Measurements from ENCODE around the gene MLH3.
"Not testable (repeated sequence)": the region's sequence is repeated elsewhere in the genome, so short reads cannot be mapped to it uniquely, and the experiment has no call there.

MLH3 gene

GRCh38 chr14:75001899-75002298 is 49.4 kb downstream of the MLH3 start:
- peak overlapping the region; percentile 77 for H3K4me3 ChIP-seq (ENCODE audit: low read depth, low read length)
- no peak for DNase-seq (ENCODE audit: low read depth)

GRCh38 chr14:75001261-75001660 is 50.0 kb downstream of the MLH3 start:
- H3K4me3 ChIP-seq (ENCODE audit: low read depth, low read length) = no peak overlapping the region
- no peak for DNase-seq (ENCODE audit: low read depth)

GRCh38 chr14:74995781-74996180 is 55.5 kb downstream of the MLH3 start:
- H3K4me3 ChIP-seq (ENCODE audit: low read depth, low read length); DNase-seq (ENCODE audit: low read depth): not testable (repeated sequence)

- not testable (repeated sequence) for DNase-seq (ENCODE audit: low read depth)
Observed at GRCh38 chr14:74994182-74994581, 57.1 kb downstream of the MLH3 start.

GRCh38 chr14:74988993-74989392 is 62.3 kb downstream of the MLH3 start:
- no peak for DNase-seq (ENCODE audit: low read depth)

More at GRCh38 chr14:74994182-74994581, 57.1 kb downstream of the MLH3 start:
- H3K4me3 ChIP-seq (ENCODE audit: low read depth, low read length) = not testable (repeated sequence)

GRCh38 chr14:74988131-74988530 is 63.1 kb downstream of the MLH3 start:
- no peak overlapping the region for H3K4me3 ChIP-seq (ENCODE audit: low read depth, low read length)

More at GRCh38 chr14:74988993-74989392, 62.3 kb downstream of the MLH3 start:
- H3K4me3 ChIP-seq (ENCODE audit: low read depth, low read length) = no peak overlapping the region

GRCh38 chr14:74985806-74986205 is 65.5 kb downstream of the MLH3 start:
- H3K4me3 ChIP-seq (ENCODE audit: low read depth, low read length) = no peak overlapping the region
- no peak for DNase-seq (ENCODE audit: low read depth)

More at GRCh38 chr14:74988131-74988530, 63.1 kb downstream of the MLH3 start:
- DNase-seq (ENCODE audit: low read depth) = peak; percentile 58

GRCh38 chr14:74985028-74985310 is 66.3 kb downstream of the MLH3 start:
- DNase-seq (ENCODE audit: low read depth) = no peak

GRCh38 chr14:74984236-74985027 is 66.8 kb downstream of the MLH3 start:
- H3K4me3 ChIP-seq (ENCODE audit: low read depth, low read length) = no peak overlapping the region
- no peak for DNase-seq (ENCODE audit: low read depth)

More at GRCh38 chr14:74985028-74985310, 66.3 kb downstream of the MLH3 start:
- H3K4me3 ChIP-seq (ENCODE audit: low read depth, low read length) = no peak overlapping the region

- H3K4me3 ChIP-seq (ENCODE audit: low read depth, low read length) = no peak overlapping the region
- DNase-seq (ENCODE audit: low read depth) = no peak
Observed at GRCh38 chr14:74983343-74983742, 67.9 kb downstream of the MLH3 start.

- no peak overlapping the region for H3K4me3 ChIP-seq (ENCODE audit: low read depth, low read length)
Observed at GRCh38 chr14:74982661-74983060, 68.6 kb downstream of the MLH3 start.

GRCh38 chr14:74981833-74982232 is 69.4 kb downstream of the MLH3 start:
- H3K4me3 ChIP-seq (ENCODE audit: low read depth, low read length) = no peak overlapping the region
- no peak for DNase-seq (ENCODE audit: low read depth)

More at GRCh38 chr14:74982661-74983060, 68.6 kb downstream of the MLH3 start:
- DNase-seq (ENCODE audit: low read depth) = no peak

GRCh38 chr14:74981462-74981782 is 69.8 kb downstream of the MLH3 start:
- no peak for DNase-seq (ENCODE audit: low read depth)
- H3K4me3 ChIP-seq (ENCODE audit: low read depth, low read length) = no peak overlapping the region

- DNase-seq (ENCODE audit: low read depth) = no peak
- H3K4me3 ChIP-seq (ENCODE audit: low read depth, low read length) = no peak overlapping the region
Observed at GRCh38 chr14:74980731-74981461, 70.4 kb downstream of the MLH3 start.

GRCh38 chr14:74980398-74980730 is 70.9 kb downstream of the MLH3 start:
- no peak for DNase-seq (ENCODE audit: low read depth)
- no peak overlapping the region for H3K4me3 ChIP-seq (ENCODE audit: low read depth, low read length)

GRCh38 chr14:74979442-74980397 is 71.5 kb downstream of the MLH3 start:
- H3K4me3 ChIP-seq (ENCODE audit: low read depth, low read length) = no peak overlapping the region
- peak; percentile 77 for DNase-seq (ENCODE audit: low read depth)

GRCh38 chr14:74979029-74979428 is 72.2 kb downstream of the MLH3 start:
- DNase-seq (ENCODE audit: low read depth) = no peak
- H3K4me3 ChIP-seq (ENCODE audit: low read depth, low read length) = no peak overlapping the region

- DNase-seq (ENCODE audit: low read depth) = no peak
- no peak overlapping the region for H3K4me3 ChIP-seq (ENCODE audit: low read depth, low read length)
Observed at GRCh38 chr14:74978416-74978947, 72.8 kb downstream of the MLH3 start.

- H3K4me3 ChIP-seq (ENCODE audit: low read depth, low read length) = no peak overlapping the region
- no peak for DNase-seq (ENCODE audit: low read depth)
Observed at GRCh38 chr14:74977901-74978385, 73.3 kb downstream of the MLH3 start.

Data from skeletal muscle cell (primary cell).